ENCODE results near the gene HEMGN. TPM values are rescaled to one million over a fixed set of nuclear protein-coding genes. Genes with fewer than 3 reads are reported as not detected.

Gene HEMGN
- total RNA-seq, 1 experiment from 2014 or later: 0.11 TPM

GRCh38 chr9:97895695-97896332 is 42.2 kb downstream of the HEMGN start:
- peak; percentile 100 for ATAC-seq
- no peaks in the 10 kb centered on the region for H3K9me3 Mint-ChIP-seq
- H3K27ac Mint-ChIP-seq: no peak overlapping the region
- ChIA-PET CTCF (interaction anchor here (0.6 to 1.5 kb wide), 30 partner anchors 10 to 267 kb away, joined by 3 to 12 read pairs (median 4); partner anchors contain the start of genes TRMO, TSTD2 and XPA), POLR2A (interaction anchor here (0.6 to 0.8 kb wide), 2 partner anchors 87 to 445 kb away, joined by 3 read pairs; partner anchors contain the start of gene ANP32B)
- no peak overlapping the region for H3K4me3 Mint-ChIP-seq
- TF ChIP-seq FOXJ3 (CRISPR knock-in tag; IDR thresholded peaks at IDR 0.05; ENCODE audit: borderline replicate concordance) (no peak), ZNF232 (CRISPR knock-in tag; IDR thresholded peaks at IDR 0.05) (no peak), SMAD3 (CRISPR knock-in tag; IDR thresholded peaks at IDR 0.05; ENCODE audit: borderline replicate concordance) (no peak), ELF4 (CRISPR knock-in tag; IDR thresholded peaks at IDR 0.05; ENCODE audit: low read depth) (no peak), E2F5 (CRISPR knock-in tag; IDR thresholded peaks at IDR 0.05) (no peak), FOXP1 (CRISPR knock-in tag; IDR thresholded peaks at IDR 0.05; ENCODE audit: borderline replicate concordance) (no peak), ATF3 (CRISPR knock-in tag; conservative IDR thresholded peaks at IDR 0.05) (no peak), NR3C1 (CRISPR knock-in tag; conservative IDR thresholded peaks at IDR 0.05; ENCODE audit: low read depth) (no peak), IRF1 (CRISPR knock-in tag; IDR thresholded peaks at IDR 0.05) (no peak), EMX1 (CRISPR knock-in tag; IDR thresholded peaks at IDR 0.05) (no peak), AR (CRISPR knock-in tag; IDR thresholded peaks at IDR 0.05) (no peak), MAX (CRISPR knock-in tag; IDR thresholded peaks at IDR 0.05) (no peak), SOX15 (CRISPR knock-in tag; IDR thresholded peaks at IDR 0.05) (no peak)
- DNase-seq (ENCODE audit: low spot score): peak; percentile 64
- H3K27me3 Mint-ChIP-seq (ENCODE audit: low read depth): peaks cover 32% of the 10 kb centered on the region
- H3K36me3 Mint-ChIP-seq: no peaks in the 10 kb centered on the region
- H3K4me1 Mint-ChIP-seq: peaks cover 2% of the 10 kb centered on the region; the same call in 1 of the 2 replicates

GRCh38 chr9:97895211-97895610 is 42.8 kb downstream of the HEMGN start:
- H3K9me3 Mint-ChIP-seq: no peaks in the 10 kb centered on the region
- H3K4me3 Mint-ChIP-seq: no peak overlapping the region
- peaks cover 32% of the 10 kb centered on the region for H3K27me3 Mint-ChIP-seq (ENCODE audit: low read depth)
- H3K27ac Mint-ChIP-seq: no peak overlapping the region
- ChIA-PET POLR2A (interaction anchor here (0.8 kb wide), 1 partner anchor 88 kb away, joined by 3 read pairs; the partner anchor contains the start of gene ANP32B), CTCF (interaction anchor here (0.6 to 1.5 kb wide), 23 partner anchors 10 to 267 kb away, joined by 3 to 12 read pairs (median 4); partner anchors contain the start of genes TRMO, TSTD2 and XPA)
- no peaks in the 10 kb centered on the region for H3K36me3 Mint-ChIP-seq
- TF ChIP-seq FOXP4 (CRISPR knock-in tag; IDR thresholded peaks at IDR 0.05) (no peak), ESRRA (CRISPR knock-in tag; IDR thresholded peaks at IDR 0.05; ENCODE audit: borderline replicate concordance) (no peak), MYBL2 (CRISPR knock-in tag; IDR thresholded peaks at IDR 0.05) (no peak)
- peaks cover 3% of the 10 kb centered on the region; the same call in 1 of the 2 replicates for H3K4me1 Mint-ChIP-seq
- DNase-seq (ENCODE audit: low spot score) (no peak), ATAC-seq (no peak)
